Naive thymus-derived CD8-positive, alpha-beta T cell (primary cell): ENCODE results near the gene OR6X1. TPM values are rescaled to one million over a fixed set of nuclear protein-coding genes. Genes with fewer than 3 reads are reported as not detected.

ENCODE experiments used
- ATAC-seq, 2 donors: fragments of 150-1000 bp; cut with Tn5 transposase in 1 of 2; sonication (Bioruptor Pico), chemical (Tn5 transposase) in 1 of 2; 1 replicate in 1 of 2; 2 replicates in 1 of 2; pipeline ENCODE4 v1.10.0; 2021; ENCODE audit warnings: mild to moderate bottlenecking in 2 of 2, moderate library complexity in 2 of 2
- POLR2A ChIA-PET: fragments of 350-600 bp; sonication (Branson Sonifier 250); formaldehyde crosslinking; loops from one replicate; lab custom pipeline; 2021; ENCODE audit warnings: antibody characterized with exemption; lab: Charles Lee
- DNase-seq, 10 donors: peaks; one replicate each; pipeline versions ENCODE4 v3.0.0 to v3.0.0-alpha.2; 2020 to 2022
- H3K27ac Mint-ChIP-seq, 10 donors: one replicate each; pipeline ENCODE4 v1.8.0; 2020 to 2022; ENCODE audit warnings: mild to moderate bottlenecking in 10 of 10, mixed read lengths in 10 of 10, moderate library complexity in 4 of 10, inconsistent platforms in 1 of 10
- H3K27me3 Mint-ChIP-seq, 5 donors: one replicate each; pipeline ENCODE4 v1.8.0; 2021 to 2022; ENCODE audit warnings: mixed read lengths in 5 of 5
- H3K36me3 Mint-ChIP-seq, 3 donors: one replicate each; pipeline ENCODE4 v1.8.0; 2020 to 2022; ENCODE audit warnings: mixed read lengths in 3 of 3, mild to moderate bottlenecking in 2 of 3, inconsistent platforms in 1 of 3
- H3K4me1 Mint-ChIP-seq, 4 donors: one replicate each; pipeline ENCODE4 v1.8.0; 2021 to 2022; ENCODE audit warnings: mixed read lengths in 4 of 4
- H3K4me3 Mint-ChIP-seq, 10 donors: one replicate each; pipeline ENCODE4 v1.8.0; 2020 to 2022; ENCODE audit warnings: mild to moderate bottlenecking in 10 of 10, mixed read lengths in 10 of 10, moderate library complexity in 6 of 10, inconsistent platforms in 1 of 10
- H3K9me3 Mint-ChIP-seq, 9 donors: one replicate each; pipeline ENCODE4 v1.8.0; 2020 to 2022; ENCODE audit warnings: mixed read lengths in 9 of 9, mild to moderate bottlenecking in 3 of 9, inconsistent platforms in 1 of 9, moderate library complexity in 1 of 9
- polyA plus RNA-seq, 3 donors: library from polyadenylated mRNA; unstranded; fragments of 300-500 nt; fragmentation: Illumina TruSeq; gene quantifications; one replicate each; pipeline ENCODE4 v1.2.3, GENCODE V29; 2021
- total RNA-seq, 8 experiments: library from RNA in 2 of 8; stranded (reverse) in 2 of 8; gene quantifications; one replicate each; pipeline ENCODE4 v1.2.3 and lab custom pipeline; 2021 to 2026

The OR6X1 gene
- not detected for total RNA-seq
- not detected for polyA plus RNA-seq
- 0 reads per million in 6 experiments for total RNA-seq (lab: John Stamatoyannopoulos, UW)

- Mint-ChIP-seq H3K27ac (no peak within 1 kb of the TSS), H3K4me1 (no peaks in the 10 kb centered on the region), H3K9me3 (peaks cover 0 to 8% (median 0%) of the 10 kb centered on the region in 9 donors), H3K4me3 (no peak within 1 kb of the TSS), H3K36me3 (no peaks in the 10 kb centered on the region), H3K27me3 (peaks cover 10 to 62% (median 44%) of the 10 kb centered on the region in 5 donors)
- DNase-seq (no peak), ATAC-seq (no peak)
- POLR2A ChIA-PET, result no interaction called here
Measured at GRCh38 chr11:123754101-123754568, at the start of gene OR6X1. TSS of gene OR6X1 (minus strand) at chr11:123754518. CDS start at chr11:123754518, 0 bp downstream.

- ATAC-seq, result no peak
- no peak for DNase-seq
- no peaks in the 10 kb centered on the region for H3K9me3 Mint-ChIP-seq
- POLR2A ChIA-PET, result no interaction called here
- no peaks in the 10 kb centered on the region for H3K4me1 Mint-ChIP-seq
- H3K36me3 Mint-ChIP-seq, result no peaks in the 10 kb centered on the region
- H3K27ac Mint-ChIP-seq, result no peak overlapping the region
- H3K27me3 Mint-ChIP-seq, result peaks cover 0 to 19% (median 2%) of the 10 kb centered on the region in 5 donors
- no peak overlapping the region for H3K4me3 Mint-ChIP-seq
Measured at GRCh38 chr11:123801765-123802164, 47.4 kb upstream of the OR6X1 start.

GRCh38 chr11:123800036-123800435 lies 45.7 kb upstream of the OR6X1 start:
- DNase-seq (no peak), ATAC-seq (no peak)
- Mint-ChIP-seq H3K36me3 (no peaks in the 10 kb centered on the region), H3K27me3 (peaks cover 0 to 17% (median 0%) of the 10 kb centered on the region in 5 donors), H3K4me1 (no peaks in the 10 kb centered on the region), H3K9me3 (no peaks in the 10 kb centered on the region), H3K27ac (no peak overlapping the region), H3K4me3 (no peak overlapping the region)
- POLR2A ChIA-PET, result no interaction called here

GRCh38 chr11:123799438-123799837 lies 45.1 kb upstream of the OR6X1 start:
- peaks cover 0 to 12% (median 0%) of the 10 kb centered on the region in 5 donors for H3K27me3 Mint-ChIP-seq
- POLR2A ChIA-PET, result no interaction called here
- no peaks in the 10 kb centered on the region for H3K4me1 Mint-ChIP-seq
- no peak overlapping the region for H3K4me3 Mint-ChIP-seq
- DNase-seq, result no peak
- no peaks in the 10 kb centered on the region for H3K36me3 Mint-ChIP-seq
- H3K27ac Mint-ChIP-seq, result no peak overlapping the region
- H3K9me3 Mint-ChIP-seq, result no peaks in the 10 kb centered on the region
- no peak for ATAC-seq

- POLR2A ChIA-PET, result no interaction called here
- Mint-ChIP-seq H3K9me3 (no peaks in the 10 kb centered on the region), H3K27me3 (peaks cover 0 to 7% (median 0%) of the 10 kb centered on the region in 5 donors), H3K36me3 (no peaks in the 10 kb centered on the region), H3K4me3 (no peak overlapping the region), H3K4me1 (no peaks in the 10 kb centered on the region), H3K27ac (no peak overlapping the region)
- ATAC-seq (no peak), DNase-seq (no peak)
Measured at GRCh38 chr11:123798513-123799252, 44.4 kb upstream of the OR6X1 start.

GRCh38 chr11:123798079-123798478 lies 43.8 kb upstream of the OR6X1 start:
- Mint-ChIP-seq H3K4me3 (no peak overlapping the region), H3K27me3 (peaks cover 0 to 11% (median 0%) of the 10 kb centered on the region in 5 donors), H3K9me3 (no peaks in the 10 kb centered on the region), H3K27ac (no peak overlapping the region), H3K4me1 (no peaks in the 10 kb centered on the region), H3K36me3 (no peaks in the 10 kb centered on the region)
- ATAC-seq, result no peak
- POLR2A ChIA-PET, result no interaction called here
- DNase-seq, result no peak

- DNase-seq (no peak), ATAC-seq (no peak)
- H3K9me3 Mint-ChIP-seq, result no peaks in the 10 kb centered on the region
- no peaks in the 10 kb centered on the region for H3K36me3 Mint-ChIP-seq
- peaks cover 0 to 16% (median 0%) of the 10 kb centered on the region in 5 donors for H3K27me3 Mint-ChIP-seq
- peak overlapping the region in 1 of 10 donors; percentile 4 for H3K27ac Mint-ChIP-seq
- POLR2A ChIA-PET, result no interaction called here
- H3K4me3 Mint-ChIP-seq, result no peak overlapping the region
- no peaks in the 10 kb centered on the region for H3K4me1 Mint-ChIP-seq
Measured at GRCh38 chr11:123797541-123797940, 43.2 kb upstream of the OR6X1 start.

GRCh38 chr11:123797114-123797513 lies 42.8 kb upstream of the OR6X1 start:
- POLR2A ChIA-PET, result no interaction called here
- DNase-seq (no peak), ATAC-seq (no peak)
- Mint-ChIP-seq H3K4me3 (no peak overlapping the region), H3K9me3 (no peaks in the 10 kb centered on the region), H3K36me3 (no peaks in the 10 kb centered on the region), H3K27me3 (peaks cover 0 to 16% (median 0%) of the 10 kb centered on the region in 5 donors), H3K27ac (no peak overlapping the region), H3K4me1 (no peaks in the 10 kb centered on the region)

GRCh38 chr11:123796226-123796625 lies 41.9 kb upstream of the OR6X1 start:
- Mint-ChIP-seq H3K4me3 (no peak overlapping the region), H3K27ac (no peak overlapping the region), H3K27me3 (peaks cover 0 to 10% (median 0%) of the 10 kb centered on the region in 5 donors), H3K4me1 (no peaks in the 10 kb centered on the region), H3K9me3 (no peaks in the 10 kb centered on the region), H3K36me3 (no peaks in the 10 kb centered on the region)
- POLR2A ChIA-PET, result no interaction called here
- DNase-seq (no peak), ATAC-seq (no peak)

- Mint-ChIP-seq H3K27ac (no peak overlapping the region), H3K4me1 (no peaks in the 10 kb centered on the region), H3K27me3 (peaks cover 9 to 32% (median 17%) of the 10 kb centered on the region in 5 donors), H3K4me3 (no peak overlapping the region), H3K9me3 (peaks cover 0 to 9% (median 2%) of the 10 kb centered on the region in 9 donors), H3K36me3 (peaks cover 0 to 4% (median 0%) of the 10 kb centered on the region in 3 donors)
- POLR2A ChIA-PET, result no interaction called here
- DNase-seq (no peak), ATAC-seq (no peak)
Measured at GRCh38 chr11:123783536-123783935, 29.2 kb upstream of the OR6X1 start.

- no peaks in the 10 kb centered on the region for H3K4me1 Mint-ChIP-seq
- no peak for DNase-seq
- no peak overlapping the region for H3K4me3 Mint-ChIP-seq
- H3K9me3 Mint-ChIP-seq, result no peaks in the 10 kb centered on the region
- H3K36me3 Mint-ChIP-seq, result peaks cover 0 to 4% (median 0%) of the 10 kb centered on the region in 3 donors
- POLR2A ChIA-PET, result no interaction called here
- ATAC-seq, result no peak
- H3K27me3 Mint-ChIP-seq, result peaks cover 6 to 18% (median 12%) of the 10 kb centered on the region in 5 donors
- H3K27ac Mint-ChIP-seq, result no peak overlapping the region
Measured at GRCh38 chr11:123778511-123778910, 24.2 kb upstream of the OR6X1 start.

- no peaks in the 10 kb centered on the region for H3K9me3 Mint-ChIP-seq
- no peak overlapping the region for H3K27ac Mint-ChIP-seq
- H3K36me3 Mint-ChIP-seq, result no peaks in the 10 kb centered on the region
- DNase-seq, result no peak
- no peak overlapping the region for H3K4me3 Mint-ChIP-seq
- POLR2A ChIA-PET, result no interaction called here
- no peaks in the 10 kb centered on the region for H3K4me1 Mint-ChIP-seq
- H3K27me3 Mint-ChIP-seq, result peaks cover 3 to 18% (median 6%) of the 10 kb centered on the region in 5 donors
- ATAC-seq, result no peak
Measured at GRCh38 chr11:123775715-123776549, 21.6 kb upstream of the OR6X1 start.

- Mint-ChIP-seq H3K36me3 (no peaks in the 10 kb centered on the region), H3K4me3 (no peak overlapping the region), H3K27ac (no peak overlapping the region), H3K27me3 (peaks cover 2 to 18% (median 7%) of the 10 kb centered on the region in 5 donors), H3K4me1 (no peaks in the 10 kb centered on the region), H3K9me3 (no peaks in the 10 kb centered on the region)
- POLR2A ChIA-PET, result no interaction called here
- no peak for ATAC-seq
- DNase-seq, result no peak
Measured at GRCh38 chr11:123775289-123775688, 21.0 kb upstream of the OR6X1 start.
